AG09309 (cell line): Measurements from ENCODE around the gene DAPK1.

Source experiments
- DNase-seq: peaks from one replicate; pipeline ENCODE4 v3.0.0-alpha.2; 2010; ENCODE audit warnings: low read depth
- H3K4me3 ChIP-seq: 2 replicates; pipeline ENCODE4 v1.5.1; 2011; ENCODE audit warnings: mild to moderate bottlenecking, low read depth, low read length, moderate library complexity; ENCODE audit not compliant: control insufficient read depth
- CTCF ChIP-seq: IDR thresholded peaks from 2 replicates; pipeline ENCODE4 v1.5.1; 2011; ENCODE audit warnings: mild to moderate bottlenecking, low read depth, low read length, inconsistent platforms; ENCODE audit not compliant: insufficient read depth, control insufficient read depth; ENCODE audit errors: missing control alignments

The DAPK1 gene

GRCh38 chr9:87675906-87676515 is 178.3 kb downstream of the DAPK1 start:
- no peak overlapping the region for H3K4me3 ChIP-seq
- DNase-seq = no peak
- no peak for TF ChIP-seq CTCF

GRCh38 chr9:87676976-87677775 is 179.5 kb downstream of the DAPK1 start:
- H3K4me3 ChIP-seq = no peak overlapping the region
- no peak for TF ChIP-seq CTCF
- no peak for DNase-seq

- no peak overlapping the region for H3K4me3 ChIP-seq
- DNase-seq = no peak
- TF ChIP-seq CTCF = no peak
Observed at GRCh38 chr9:87677776-87678587, 180.3 kb downstream of the DAPK1 start.

- peak; percentile 34 for DNase-seq
- peak; percentile 81 for TF ChIP-seq CTCF
- H3K4me3 ChIP-seq = no peak overlapping the region
Observed at GRCh38 chr9:87678650-87679355, 181.1 kb downstream of the DAPK1 start.

- DNase-seq = no peak
- no peak overlapping the region for H3K4me3 ChIP-seq
- TF ChIP-seq CTCF = no peak
Observed at GRCh38 chr9:87681271-87682061, 183.8 kb downstream of the DAPK1 start.
